Common myeloid progenitor, CD34-positive (primary cell): ENCODE results near the gene STEEP1.
A peak's percentile ranks its signal among the peaks of the same experiment; 100 is the strongest.
"Not testable (repeated sequence)": the region's sequence is repeated elsewhere in the genome, so short reads cannot be mapped to it uniquely, and the experiment has no call there.

Experiments used
- CTCF ChIA-PET: fragments of 350-600 bp; sonication (Branson Sonifier 250); formaldehyde crosslinking; loops from one replicate; lab custom pipeline; 2021; ENCODE audit warnings: antibody characterized with exemption; lab: Charles Lee
- POLR2A ChIA-PET: fragments of 350-600 bp; sonication (Branson Sonifier 250); formaldehyde crosslinking; loops from one replicate; lab custom pipeline; 2021; ENCODE audit warnings: antibody characterized with exemption; lab: Charles Lee
- DNase-seq, 3 donors: peaks; one replicate each; pipeline versions ENCODE4 v3.0.0 to v3.0.0-alpha.2; 2013
- H3K27ac ChIP-seq, 2 experiments: 1 replicate in 1 of 2; 2 replicates in 1 of 2; pipeline ENCODE4 v1.7.0; 2013; ENCODE audit warnings: inconsistent platforms in 2 of 2, low read length in 2 of 2, mild to moderate bottlenecking in 2 of 2, low read depth in 1 of 2, moderate library complexity in 1 of 2; ENCODE audit not compliant: severe bottlenecking in 2 of 2, insufficient read depth in 1 of 2, poor library complexity in 1 of 2
- H3K27me3 ChIP-seq, 5 experiments: replicated peaks in 2 of 5; 1 replicate in 3 of 5; 2 replicates in 2 of 5; pipeline versions ENCODE4 v1.6.1 to v1.7.0; 2013; ENCODE audit warnings: low read length in 4 of 5, mild to moderate bottlenecking in 2 of 5, moderate library complexity in 2 of 5, inconsistent platforms in 1 of 5; ENCODE audit not compliant: insufficient read depth in 5 of 5, control insufficient read depth in 4 of 5
- H3K36me3 ChIP-seq, 4 experiments: 1 replicate in 2 of 4; 2 replicates in 2 of 4; pipeline versions ENCODE4 v1.6.1 to v1.7.0; 2013; ENCODE audit warnings: low read length in 3 of 4, control low read depth in 1 of 4, mild to moderate bottlenecking in 1 of 4; ENCODE audit not compliant: control insufficient read depth in 4 of 4, insufficient read depth in 4 of 4
- H3K4me1 ChIP-seq, 4 experiments: 1 replicate in 3 of 4; 2 replicates in 1 of 4; pipeline versions ENCODE4 v1.6.1 to v1.7.1; 2013; ENCODE audit warnings: low read length in 3 of 4, mild to moderate bottlenecking in 3 of 4, control low read depth in 1 of 4, inconsistent platforms in 1 of 4, moderate library complexity in 1 of 4; ENCODE audit not compliant: control insufficient read depth in 4 of 4, insufficient read depth in 4 of 4; ENCODE audit errors: control extremely low read depth in 1 of 4
- H3K4me3 ChIP-seq, 7 experiments: 1 replicate in 4 of 7; 2 replicates in 3 of 7; pipeline versions ENCODE4 v1.5.1 to v1.7.0; 2013; ENCODE audit warnings: mild to moderate bottlenecking in 7 of 7, low read length in 6 of 7, moderate library complexity in 6 of 7, inconsistent platforms in 2 of 7, low read depth in 2 of 7, control low read depth in 1 of 7; ENCODE audit not compliant: insufficient read depth in 4 of 7, control insufficient read depth in 1 of 7; ENCODE audit errors: extremely low read depth in 1 of 7
- H3K9me3 ChIP-seq, 5 experiments: 1 replicate in 4 of 5; 2 replicates in 1 of 5; pipeline versions ENCODE4 v1.6.1 to v1.7.1; 2013; ENCODE audit warnings: low read length in 4 of 5, mild to moderate bottlenecking in 2 of 5, inconsistent platforms in 1 of 5, low read depth in 1 of 5, moderate library complexity in 1 of 5; ENCODE audit not compliant: control insufficient read depth in 4 of 5, insufficient read depth in 2 of 5; ENCODE audit errors: control extremely low read depth in 1 of 5
- WGBS: methylation state at CpG from one replicate; pipeline ENCODE4 v1.1.5; 2013; ENCODE audit not compliant: insufficient coverage; 5-methylcytosine and 5-hydroxymethylcytosine counted together

STEEP1 gene

DNA sequence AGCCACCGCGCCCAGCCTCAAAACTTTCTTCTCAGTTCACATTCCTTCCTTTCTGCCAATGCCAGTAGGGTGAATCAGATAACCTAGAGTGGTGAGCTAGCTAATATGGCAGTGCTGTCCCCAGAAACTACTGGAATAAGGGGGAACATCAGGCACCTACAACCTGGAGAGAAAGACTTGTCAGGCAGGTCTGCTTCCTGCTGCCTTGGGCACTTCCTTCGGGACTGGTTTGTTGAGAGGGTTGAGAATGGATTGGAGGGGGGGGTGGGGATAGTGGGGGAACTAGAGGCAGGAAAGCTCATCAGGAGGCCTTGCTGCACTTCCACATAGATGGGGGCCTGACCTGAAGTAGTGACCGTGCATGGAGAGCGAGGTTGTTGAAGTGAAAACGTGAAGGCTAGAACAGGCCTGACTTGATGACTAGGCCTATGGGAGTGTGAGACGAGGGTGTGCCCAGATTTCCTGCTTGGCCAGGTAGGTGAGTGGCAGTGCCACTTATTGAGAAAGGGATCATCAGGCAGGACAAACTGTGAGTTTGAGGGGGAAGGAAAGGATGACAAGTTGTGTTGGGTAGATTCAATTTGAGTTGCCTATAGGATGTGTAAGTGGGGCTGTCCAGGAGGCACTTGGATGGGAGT is 63.6 kb downstream of the STEEP1 start:
- Histone ChIP-seq H3K27me3 (no peaks in the 10 kb centered on the region), H3K9me3 (no peaks in the 10 kb centered on the region), H3K36me3 (no peaks in the 10 kb centered on the region), H3K27ac (no peak overlapping the region), H3K4me3 (no peak overlapping the region), H3K4me1 (peaks cover 2 to 26% (median 9%) of the 10 kb centered on the region in 4 experiments)
- ChIA-PET CTCF (interaction anchor here (1.4 to 3.1 kb wide), 3 partner anchors 11 to 19 kb away, joined by 4 to 15 read pairs (median 4); no protein-coding TSS in a partner anchor), POLR2A (no interaction called here)
- WGBS: 89% methylated on average over 7 of the region's 7 CpGs
- DNase-seq: no peak

GRCh38 chrX:119500061-119500800 is 65.0 kb downstream of the STEEP1 start:
- 80% methylated on average over 12 of the region's 13 CpGs for WGBS
- Histone ChIP-seq H3K36me3 (no peaks in the 10 kb centered on the region), H3K4me3 (no peak overlapping the region), H3K27ac (no peak overlapping the region), H3K9me3 (no peaks in the 10 kb centered on the region), H3K27me3 (no peaks in the 10 kb centered on the region), H3K4me1 (peaks cover 5 to 37% (median 18%) of the 10 kb centered on the region in 4 experiments)
- DNase-seq: no peak
- POLR2A ChIA-PET: no interaction called here
- CTCF ChIA-PET: interaction anchor here (1.4 to 3.1 kb wide), 2 partner anchors 9 to 13 kb away, joined by 4 to 15 read pairs; no protein-coding TSS in a partner anchor

GRCh38 chrX:119497185-119497584 is 68.0 kb downstream of the STEEP1 start:
- H3K27ac ChIP-seq: no peak overlapping the region
- no peaks in the 10 kb centered on the region for H3K27me3 ChIP-seq
- no peaks in the 10 kb centered on the region for H3K9me3 ChIP-seq
- ChIA-PET CTCF (interaction anchor here (0.8 to 2.5 kb wide), 6 partner anchors 8 to 79 kb away, joined by 3 to 10 read pairs (median 3); no protein-coding TSS in a partner anchor), POLR2A (no interaction called here)
- H3K36me3 ChIP-seq: no peaks in the 10 kb centered on the region
- DNase-seq: peak in 2 of 3 donors; percentile 74 to 81
- WGBS: 20% methylated on average over 1 of the region's 1 CpG
- peaks cover 5 to 31% (median 18%) of the 10 kb centered on the region in 4 experiments for H3K4me1 ChIP-seq
- H3K4me3 ChIP-seq: no peak overlapping the region

- H3K27ac ChIP-seq: peak overlapping the region in 1 of 2 experiments; percentile 14
- WGBS: 54% methylated on average over 8 of the region's 10 CpGs
- H3K36me3 ChIP-seq: no peaks in the 10 kb centered on the region
- ChIA-PET POLR2A (no interaction called here), CTCF (interaction anchor here (1.0 to 2.5 kb wide), 6 partner anchors 8 to 16 kb away, joined by 3 to 10 read pairs (median 4); no protein-coding TSS in a partner anchor)
- H3K27me3 ChIP-seq: no peaks in the 10 kb centered on the region
- peak overlapping the region in 1 of 7 experiments; percentile 11 for H3K4me3 ChIP-seq
- no peaks in the 10 kb centered on the region for H3K9me3 ChIP-seq
- H3K4me1 ChIP-seq: peaks cover 5 to 24% (median 18%) of the 10 kb centered on the region in 4 experiments
- peak in 2 of 3 donors; percentile 53 to 70 for DNase-seq
These were observed 69.2 kb downstream of the STEEP1 start for GRCh38 chrX:119495734-119496726.

DNA sequence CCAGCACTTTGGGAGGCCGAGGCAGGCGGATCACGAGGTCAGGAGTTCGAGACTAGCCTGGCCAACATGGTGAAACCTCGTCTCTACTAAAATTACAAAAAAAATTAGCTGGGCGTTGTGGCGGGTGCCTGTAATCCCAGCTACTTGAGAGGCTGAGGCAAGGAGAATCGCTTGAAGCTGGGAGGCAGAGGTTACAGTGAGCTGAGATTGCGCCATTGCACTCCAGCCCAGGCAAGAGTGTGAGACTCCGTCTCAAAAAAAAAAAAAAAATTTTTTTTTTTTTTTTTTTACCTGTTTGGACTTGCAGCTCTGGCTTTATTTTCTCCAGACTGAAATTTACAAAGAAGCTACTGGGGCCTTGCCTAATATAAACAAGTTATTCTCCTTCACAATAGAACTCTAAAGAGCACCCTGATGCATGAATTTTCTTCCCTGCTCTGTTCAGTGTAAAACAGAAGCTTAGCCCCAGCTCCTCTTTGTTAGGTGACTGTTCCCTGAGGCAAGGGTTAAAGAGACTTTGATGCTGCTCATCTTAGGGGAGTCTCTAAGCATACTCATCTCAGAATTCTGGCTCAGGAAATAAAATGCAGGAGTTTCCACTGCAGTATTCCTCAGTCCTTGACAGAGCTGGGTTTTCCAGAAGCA is 71.2 kb downstream of the STEEP1 start:
- H3K4me3 ChIP-seq, H3K9me3 ChIP-seq, H3K27me3 ChIP-seq, H3K27ac ChIP-seq, H3K36me3 ChIP-seq, POLR2A ChIA-PET, DNase-seq: not testable (repeated sequence)
- H3K4me1 ChIP-seq: peaks cover 5 to 18% (median 15%) of the 10 kb centered on the region in 4 experiments
- CTCF ChIA-PET: interaction anchor here (0.6 to 1.1 kb wide), 3 partner anchors 9 to 17 kb away, joined by 3 read pairs; no protein-coding TSS in a partner anchor
- WGBS: 88% methylated on average over 10 of the region's 10 CpGs

DNA sequence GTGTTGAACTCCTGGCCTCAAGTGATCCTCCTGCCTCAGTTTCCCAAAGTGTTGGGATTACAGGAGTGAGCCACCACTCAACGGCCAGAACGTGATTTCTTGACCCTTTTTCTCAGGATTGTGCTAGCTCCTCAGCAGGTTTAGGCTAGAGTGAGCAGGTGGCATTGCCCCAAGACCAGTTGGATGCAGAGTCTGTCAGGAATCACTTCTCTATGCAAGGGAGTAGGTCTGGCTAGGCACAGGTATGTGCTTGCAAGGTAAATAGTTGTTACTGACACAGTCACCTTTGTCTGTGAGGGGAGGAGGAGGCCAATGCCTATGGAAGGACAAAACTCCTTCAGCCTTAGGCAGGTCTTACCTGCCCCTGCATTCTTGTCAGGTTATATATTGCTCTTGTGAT is 72.7 kb downstream of the STEEP1 start:
- DNase-seq: no peak
- H3K27ac ChIP-seq: no peak overlapping the region
- H3K4me3 ChIP-seq: no peak overlapping the region
- 72% methylated on average over 2 of the region's 2 CpGs for WGBS
- H3K9me3 ChIP-seq: no peaks in the 10 kb centered on the region
- ChIA-PET POLR2A (no interaction called here), CTCF (interaction anchor here (1.7 to 7.3 kb wide), 3 partner anchors 9 to 19 kb away, joined by 4 to 56 read pairs (median 15); no protein-coding TSS in a partner anchor)
- H3K4me1 ChIP-seq: peaks cover 5 to 17% (median 14%) of the 10 kb centered on the region in 4 experiments
- H3K36me3 ChIP-seq: no peaks in the 10 kb centered on the region
- no peaks in the 10 kb centered on the region for H3K27me3 ChIP-seq
